ENCODE measurements around the gene EEF2.

The EEF2 gene

DNA sequence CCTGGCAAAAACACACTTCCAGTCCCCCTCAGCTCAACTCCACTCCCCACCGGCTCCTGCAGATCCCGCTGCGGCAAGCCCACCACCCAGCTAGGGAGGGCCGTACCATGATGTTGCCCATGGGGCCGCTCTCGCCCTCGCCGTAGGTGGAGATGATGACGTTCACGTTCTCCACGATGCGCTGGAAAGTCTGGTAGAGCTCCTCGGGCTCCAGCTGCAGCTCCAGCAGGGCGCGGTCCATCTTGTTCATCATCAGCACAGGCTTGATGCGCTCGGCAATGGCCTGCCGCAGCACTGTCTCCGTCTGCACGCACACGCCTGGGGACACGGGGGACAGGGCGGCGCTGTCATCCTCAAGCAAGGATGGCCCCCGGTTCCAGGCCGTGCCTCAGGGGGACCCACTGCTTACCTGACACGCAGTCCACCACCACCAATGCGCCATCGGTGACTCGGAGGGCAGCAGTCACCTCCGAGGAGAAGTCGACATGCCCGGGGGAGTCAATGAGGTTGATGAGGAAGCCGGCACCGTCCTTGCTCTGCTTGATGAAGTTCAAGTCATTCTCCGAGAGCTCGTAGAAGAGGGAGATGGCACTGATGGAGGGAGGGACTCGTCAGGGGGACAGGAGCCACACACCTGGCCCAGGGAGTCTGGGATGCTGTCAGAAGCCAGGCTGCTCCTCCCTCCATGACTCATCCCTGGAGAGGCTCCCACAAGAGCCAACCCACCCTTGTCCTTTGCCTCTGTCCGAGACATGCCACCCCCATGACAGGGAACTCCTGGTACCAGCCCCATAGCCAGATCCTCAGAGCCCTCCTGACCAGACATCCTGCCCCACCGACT is 2.3 kb downstream of the EEF2 start:
- Mint-ChIP-seq H3K9me3 (no peaks in the 10 kb centered on the region), H3K27ac (peak overlapping the region; percentile 98), H3K4me1 (peaks cover 58% of the 10 kb centered on the region), H3K4me3 (peak overlapping the region; percentile 98), H3K36me3 (peaks cover 32% of the 10 kb centered on the region), H3K27me3 (no peaks in the 10 kb centered on the region)

DNA sequence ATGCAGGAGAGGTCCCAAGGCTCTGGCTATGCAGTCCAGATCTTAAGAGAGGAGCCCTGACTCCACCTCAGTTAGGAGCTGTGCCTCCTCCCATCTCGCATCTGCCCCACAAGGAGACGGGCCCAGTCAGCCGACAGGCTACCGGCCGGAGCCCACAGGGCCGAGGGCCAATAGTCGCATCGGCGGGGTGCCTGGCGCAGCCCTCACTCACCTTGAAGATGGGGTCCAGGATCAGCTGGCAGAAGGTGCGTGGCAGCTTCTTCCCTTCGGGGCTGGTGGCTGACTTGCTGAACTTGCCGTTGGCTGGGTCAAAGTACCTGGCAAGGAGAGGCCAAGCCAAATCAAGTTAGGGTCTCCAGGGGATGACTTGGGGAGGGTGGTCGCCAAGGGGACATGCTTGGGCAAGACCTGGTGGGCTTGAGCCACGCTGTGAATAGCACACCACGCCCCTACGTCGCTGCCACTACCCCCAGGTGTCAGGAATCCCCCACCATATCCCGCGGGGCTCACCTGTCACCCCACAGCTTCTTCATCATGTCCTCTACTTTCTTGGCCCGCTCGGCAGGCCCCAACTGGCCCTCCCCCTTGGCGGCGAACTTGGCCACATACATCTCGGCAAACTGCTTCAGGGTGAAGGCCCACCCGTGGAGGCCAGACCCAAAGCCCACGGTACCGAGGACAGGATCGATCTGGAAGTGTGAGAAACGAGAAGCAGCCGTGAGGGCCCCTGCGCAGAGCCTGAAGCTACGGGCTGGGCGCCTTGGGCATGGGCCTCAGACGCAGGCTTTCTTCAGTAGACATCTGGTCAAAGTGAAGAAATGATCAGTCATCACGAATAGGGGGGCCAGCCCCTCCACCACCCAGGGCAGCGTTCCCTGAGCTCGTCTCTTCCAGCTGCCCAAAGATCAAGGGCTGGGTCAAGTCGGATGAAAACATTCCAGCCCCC is 3.3 kb downstream of the EEF2 start:
- Mint-ChIP-seq H3K36me3 (peaks cover 33% of the 10 kb centered on the region), H3K27ac (peak overlapping the region; percentile 98), H3K27me3 (no peaks in the 10 kb centered on the region), H3K4me1 (peaks cover 53% of the 10 kb centered on the region), H3K9me3 (no peaks in the 10 kb centered on the region), H3K4me3 (peak overlapping the region; percentile 98)

DNA sequence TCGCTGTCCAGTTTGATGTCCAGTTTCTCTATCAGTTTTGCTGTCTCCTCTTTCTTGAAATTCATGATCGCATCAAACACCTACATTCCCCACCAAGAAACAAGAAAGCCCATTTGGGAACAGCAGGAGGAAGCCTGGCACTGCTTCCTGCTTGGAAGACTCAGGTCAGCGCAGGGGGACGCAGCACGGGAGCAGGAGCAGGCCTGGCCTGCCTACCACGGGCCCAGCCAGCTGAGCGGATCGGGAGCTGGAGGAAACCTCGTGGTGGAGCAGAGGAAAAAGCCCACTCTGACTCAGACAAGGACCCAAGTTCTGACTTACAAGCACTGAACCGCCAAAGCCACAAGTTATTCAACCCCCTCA is 3.9 kb downstream of the EEF2 start:
- Mint-ChIP-seq H3K27me3 (no peaks in the 10 kb centered on the region), H3K4me1 (peaks cover 47% of the 10 kb centered on the region), H3K27ac (peak overlapping the region; percentile 74), H3K9me3 (no peaks in the 10 kb centered on the region), H3K36me3 (peaks cover 33% of the 10 kb centered on the region), H3K4me3 (peak overlapping the region; percentile 98)

GRCh38 chr19:3980353-3981251 is 4.7 kb downstream of the EEF2 start:
- Mint-ChIP-seq H3K9me3 (no peaks in the 10 kb centered on the region), H3K27me3 (no peaks in the 10 kb centered on the region), H3K4me3 (no peak overlapping the region), H3K27ac (no peak overlapping the region), H3K4me1 (peaks cover 42% of the 10 kb centered on the region), H3K36me3 (peaks cover 33% of the 10 kb centered on the region)

DNA sequence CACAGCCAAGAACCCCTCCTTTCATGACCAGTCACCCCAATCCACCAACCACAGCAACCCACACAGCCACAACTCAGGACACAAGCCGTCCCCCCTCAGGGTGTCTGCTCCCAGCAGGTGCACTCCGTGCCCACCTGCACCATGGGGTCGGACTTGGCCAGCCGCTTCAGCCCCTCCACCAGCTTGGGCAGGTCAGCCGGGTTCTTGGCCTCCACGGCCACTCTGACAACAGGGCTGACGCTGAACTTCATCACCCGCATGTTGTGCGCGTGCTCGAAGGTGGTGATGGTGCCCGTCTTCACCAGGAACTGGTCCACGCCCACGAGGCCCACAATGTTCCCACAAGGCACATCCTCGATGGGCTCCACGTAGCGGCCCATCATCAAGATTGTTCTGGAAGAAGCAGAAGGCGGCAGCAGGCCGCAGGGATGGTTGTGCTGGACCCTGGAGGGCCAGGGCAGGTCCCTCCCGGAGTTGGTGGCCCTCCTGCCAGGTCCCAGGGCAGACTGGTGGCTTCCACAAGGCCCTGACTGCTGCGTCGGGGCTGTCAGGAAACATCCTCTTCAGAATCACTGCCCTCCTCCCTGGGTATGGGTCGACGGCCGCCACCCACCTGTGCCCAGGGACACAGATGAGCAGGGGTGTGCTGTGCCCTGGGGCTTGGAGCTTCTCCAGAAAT is 5.5 kb downstream of the EEF2 start:
- Mint-ChIP-seq H3K36me3 (peaks cover 30% of the 10 kb centered on the region), H3K4me3 (peak overlapping the region; percentile 11), H3K27ac (peak overlapping the region; percentile 74), H3K27me3 (no peaks in the 10 kb centered on the region), H3K9me3 (no peaks in the 10 kb centered on the region), H3K4me1 (peaks cover 42% of the 10 kb centered on the region)

DNA sequence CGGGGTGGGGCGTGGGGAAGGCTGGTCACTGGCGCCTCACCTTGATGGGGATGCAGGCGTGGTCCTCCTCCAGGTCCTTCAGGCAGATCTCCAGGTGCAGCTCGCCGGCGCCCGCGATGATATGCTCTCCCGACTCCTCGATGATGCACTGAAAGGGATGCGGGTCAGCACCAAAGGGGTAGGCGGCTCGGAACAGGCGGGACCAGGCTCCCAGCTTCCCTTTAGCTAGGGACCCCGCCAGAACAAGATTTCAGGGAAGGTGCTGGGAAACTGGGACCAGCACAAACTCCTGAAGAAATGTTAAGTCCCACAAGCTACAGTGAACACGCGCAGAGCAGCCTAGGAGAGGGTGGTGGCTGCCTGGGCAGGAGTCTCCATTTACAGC is 6.0 kb downstream of the EEF2 start:
- Mint-ChIP-seq H3K36me3 (peaks cover 25% of the 10 kb centered on the region), H3K4me3 (peak overlapping the region; percentile 19), H3K27me3 (no peaks in the 10 kb centered on the region), H3K9me3 (no peaks in the 10 kb centered on the region), H3K4me1 (peaks cover 42% of the 10 kb centered on the region), H3K27ac (peak overlapping the region; percentile 74)

GRCh38 chr19:3978145-3978544 is 7.1 kb downstream of the EEF2 start:
- Mint-ChIP-seq H3K27me3 (no peaks in the 10 kb centered on the region), H3K9me3 (no peaks in the 10 kb centered on the region), H3K4me3 (peak overlapping the region; percentile 26), H3K4me1 (peaks cover 31% of the 10 kb centered on the region), H3K36me3 (peaks cover 14% of the 10 kb centered on the region), H3K27ac (peak overlapping the region; percentile 65)

DNA sequence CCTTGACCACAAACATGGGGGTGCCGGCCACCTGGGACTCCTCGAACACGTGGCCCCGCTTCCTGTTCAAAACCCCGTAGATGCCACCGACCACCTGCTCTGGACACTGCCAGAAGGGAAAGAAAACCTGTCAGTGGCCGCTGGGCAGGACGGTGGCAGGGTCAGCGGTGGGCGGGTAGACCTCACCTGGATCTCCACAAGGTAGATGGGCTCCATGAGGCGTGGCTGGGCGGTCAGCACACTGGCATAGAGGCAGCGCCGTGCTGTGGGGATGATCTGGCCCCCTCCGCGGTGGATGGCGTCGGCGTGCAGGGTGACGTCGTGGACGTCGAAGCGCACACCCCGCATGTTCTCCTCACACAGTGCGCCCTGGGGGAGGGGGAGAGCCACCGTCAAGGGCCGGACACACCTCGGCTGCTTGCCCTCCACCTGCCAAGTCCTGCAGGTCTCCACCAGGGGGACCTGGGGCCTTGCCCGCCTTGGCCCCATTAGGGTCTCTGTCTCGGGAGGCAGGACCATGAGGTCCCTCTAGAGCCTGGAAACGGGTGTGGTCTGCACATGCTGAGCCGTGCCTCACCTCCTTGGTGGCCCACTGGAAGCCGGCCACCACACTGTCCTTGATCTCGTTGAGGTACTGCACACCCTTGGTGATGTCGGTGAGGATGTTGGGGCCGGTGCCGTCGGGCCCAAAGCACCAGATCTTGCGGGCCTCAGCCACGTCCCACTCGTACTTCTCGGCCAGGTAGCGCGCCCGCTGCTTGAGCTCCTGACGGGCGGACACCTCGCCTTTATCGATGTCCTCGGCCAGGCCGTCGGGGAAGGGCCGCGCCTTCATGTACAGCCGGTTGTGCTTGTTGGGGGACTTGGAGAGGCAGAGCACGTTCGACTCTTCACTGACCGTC is 7.8 kb downstream of the EEF2 start:
- Mint-ChIP-seq H3K27me3 (no peaks in the 10 kb centered on the region), H3K4me3 (peak overlapping the region; percentile 26), H3K27ac (peak overlapping the region; percentile 65), H3K9me3 (no peaks in the 10 kb centered on the region), H3K4me1 (peaks cover 25% of the 10 kb centered on the region), H3K36me3 (peaks cover 8% of the 10 kb centered on the region)

DNA sequence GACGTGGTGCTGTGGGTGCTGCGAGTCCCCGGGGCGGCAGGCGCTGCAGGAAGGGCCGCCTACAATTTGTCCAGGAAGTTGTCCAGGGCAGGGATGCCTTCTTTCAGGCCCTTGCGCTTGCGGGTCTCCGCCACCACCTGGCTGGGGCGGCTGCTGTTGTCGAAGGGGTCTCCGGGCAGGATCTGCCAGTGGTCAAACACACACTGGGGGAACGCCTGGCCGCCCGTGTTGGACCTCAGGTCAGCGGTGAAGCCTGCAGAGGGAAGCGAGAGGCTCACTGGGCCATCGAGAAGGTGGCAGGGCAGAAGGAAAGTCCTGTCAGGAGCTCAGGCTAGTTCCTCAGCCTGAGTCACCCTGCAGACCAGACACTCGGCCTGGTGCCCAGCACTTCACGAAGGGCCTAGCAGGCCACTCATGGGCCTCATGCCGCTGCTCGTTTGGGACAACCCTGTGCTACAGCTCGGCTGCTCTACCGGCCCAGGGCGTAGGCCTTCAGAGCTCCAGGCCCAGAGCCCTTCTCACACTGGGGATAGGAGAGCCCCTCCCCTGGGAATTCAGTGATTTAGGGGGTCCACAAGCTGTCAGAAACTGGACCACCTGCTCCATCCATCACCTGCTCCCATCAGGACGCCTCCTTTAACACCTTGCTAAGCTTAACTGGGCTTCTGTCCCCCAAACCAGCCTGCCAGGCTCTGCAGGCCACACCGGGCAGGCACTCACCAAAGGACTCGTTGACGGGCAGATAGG is 8.6 kb downstream of the EEF2 start:
- no peaks in the 10 kb centered on the region for H3K27me3 Mint-ChIP-seq
- H3K27ac Mint-ChIP-seq, result peak overlapping the region; percentile 51
- peaks cover 21% of the 10 kb centered on the region for H3K4me1 Mint-ChIP-seq
- H3K9me3 Mint-ChIP-seq, result no peaks in the 10 kb centered on the region
- H3K36me3 Mint-ChIP-seq, result peaks cover 8% of the 10 kb centered on the region
- H3K4me3 Mint-ChIP-seq, result no peak overlapping the region

DNA sequence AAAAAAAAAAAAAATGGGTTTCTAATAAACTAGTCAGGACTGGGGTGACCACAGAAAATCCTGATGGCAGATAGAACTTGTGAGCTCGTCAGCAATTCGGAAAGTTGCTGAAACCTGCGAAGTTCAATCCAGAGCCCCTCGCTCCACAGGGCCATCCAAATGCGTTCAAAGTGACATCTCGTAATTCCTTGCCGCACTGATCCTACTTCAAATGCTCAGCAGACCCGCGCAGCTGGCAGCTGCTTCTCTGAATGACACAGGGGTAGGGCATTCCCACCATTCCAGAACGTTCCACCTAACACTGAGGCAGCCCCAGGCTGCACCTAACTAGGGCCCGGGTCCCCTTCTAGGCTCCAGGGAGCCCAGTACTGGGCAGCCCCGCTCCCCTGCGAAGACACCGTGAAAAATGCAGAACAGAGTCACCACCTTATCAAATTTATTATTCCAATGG is 9.6 kb downstream of the EEF2 start:
- Mint-ChIP-seq H3K27me3 (no peaks in the 10 kb centered on the region), H3K4me3 (no peak overlapping the region), H3K36me3 (peaks cover 5% of the 10 kb centered on the region), H3K9me3 (no peaks in the 10 kb centered on the region), H3K4me1 (peaks cover 14% of the 10 kb centered on the region), H3K27ac (peak overlapping the region; percentile 38)

DNA sequence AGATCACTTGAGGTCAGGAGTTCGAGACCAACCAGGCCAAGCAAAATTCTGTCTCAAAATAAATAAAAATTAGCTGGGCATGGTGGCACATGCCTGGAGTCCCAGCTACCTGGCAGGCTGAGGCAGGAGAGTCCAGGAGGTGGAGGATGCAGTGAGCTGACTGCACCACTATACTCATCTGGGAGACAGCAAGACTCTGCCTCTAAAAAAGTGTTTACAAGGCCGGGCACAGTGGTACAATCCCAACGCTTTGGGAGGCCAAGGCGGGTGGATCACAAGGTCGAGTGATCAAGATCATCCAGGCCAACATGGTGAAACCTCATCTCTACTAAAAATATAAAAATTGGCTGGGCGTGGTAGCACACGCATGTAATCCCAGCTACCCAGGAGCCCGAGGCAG is 10.1 kb downstream of the EEF2 start:
- Mint-ChIP-seq H3K4me3 (no peak overlapping the region), H3K27me3 (no peaks in the 10 kb centered on the region), H3K9me3 (no peaks in the 10 kb centered on the region), H3K4me1 (peaks cover 18% of the 10 kb centered on the region), H3K27ac (no peak overlapping the region), H3K36me3 (peaks cover 4% of the 10 kb centered on the region)

DNA sequence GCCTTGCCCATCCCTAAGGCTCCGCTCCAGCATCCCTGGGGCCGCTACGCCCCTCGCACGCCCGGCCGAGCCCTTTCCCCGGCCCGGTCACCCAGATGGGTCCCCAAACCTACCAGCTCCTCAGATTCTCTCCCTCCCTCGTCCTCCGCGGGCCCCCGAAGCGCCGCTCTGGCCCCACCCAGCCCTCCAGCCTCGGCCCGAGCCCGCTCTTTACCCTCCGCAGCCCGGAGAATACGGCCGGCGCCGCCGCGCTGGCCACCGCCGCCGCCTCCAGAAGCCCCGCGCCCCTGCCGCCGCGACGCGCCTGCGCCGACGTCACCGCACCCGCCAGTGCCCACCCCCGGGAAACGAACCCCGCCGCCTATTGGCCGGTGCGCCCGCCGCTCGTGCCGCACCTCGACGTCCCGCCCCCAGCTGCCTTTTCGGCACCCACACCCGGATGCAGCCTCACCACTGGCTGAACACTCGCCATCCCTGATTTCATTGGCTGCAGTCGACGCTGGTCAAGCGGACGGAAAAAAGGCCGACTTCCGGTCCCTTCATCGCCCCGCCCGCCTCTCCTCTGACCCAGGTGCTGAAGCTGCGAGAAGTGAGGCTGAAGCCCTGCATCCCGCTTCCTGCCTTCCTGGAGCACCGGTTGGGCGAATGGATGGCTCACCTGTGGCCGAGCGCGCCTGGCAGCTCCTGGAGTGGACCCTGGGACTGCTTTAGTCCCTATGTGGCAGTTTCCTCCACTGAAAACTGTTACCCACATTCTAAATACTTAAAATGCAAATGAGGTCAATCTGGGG is 14.3 kb downstream of the EEF2 start, which contains the start of gene DAPK3:
DAPK3 (minus strand) TSS at position 292 of the 791 bp plus-strand sequence. CDS start 1,364 bp downstream, outside the sequence.
- peaks cover 2% of the 10 kb centered on the region for H3K36me3 Mint-ChIP-seq
- H3K27ac Mint-ChIP-seq, result peak within 1 kb of the TSS; percentile 84
- H3K4me1 Mint-ChIP-seq, result peaks cover 28% of the 10 kb centered on the region
- peak within 1 kb of the TSS; percentile 94 for H3K4me3 Mint-ChIP-seq
- no peaks in the 10 kb centered on the region for H3K9me3 Mint-ChIP-seq
- H3K27me3 Mint-ChIP-seq, result no peaks in the 10 kb centered on the region

Measured in activated naive CD4-positive, alpha-beta T cell treated with anti-CD3 and anti-CD28 coated beads, Interleukin-2, amount 50 U/mL, for 24 hours (primary cell).